Endothelial cell (in vitro differentiated cells): ENCODE results near the gene FAR2. TPM values are rescaled to one million over a fixed set of nuclear protein-coding genes. Genes with fewer than 3 reads are reported as not detected.
A peak's percentile ranks its signal among the peaks of the same experiment; 100 is the strongest.

Source experiments
- DNase-seq: peaks from one replicate; pipeline ENCODE4 v3.0.0; 2021; ENCODE audit warnings: low spot score
- H3K27ac Mint-ChIP-seq: one replicate; pipeline ENCODE4 v1.8.0; 2021; ENCODE audit warnings: mixed read lengths, inconsistent platforms; ENCODE audit not compliant: unreplicated experiment
- H3K27me3 Mint-ChIP-seq: one replicate; pipeline ENCODE4 v1.8.0; 2021; ENCODE audit warnings: mild to moderate bottlenecking, moderate library complexity, mixed read lengths, inconsistent platforms; ENCODE audit not compliant: unreplicated experiment
- H3K36me3 Mint-ChIP-seq: one replicate; pipeline ENCODE4 v1.8.0; 2021; ENCODE audit warnings: mild to moderate bottlenecking, low read depth, mixed read lengths, inconsistent platforms; ENCODE audit not compliant: unreplicated experiment
- H3K4me1 Mint-ChIP-seq: one replicate; pipeline ENCODE4 v1.8.0; 2021; ENCODE audit warnings: mild to moderate bottlenecking, mixed read lengths, inconsistent platforms; ENCODE audit not compliant: unreplicated experiment
- H3K4me3 Mint-ChIP-seq: one replicate; pipeline ENCODE4 v1.8.0; 2021; ENCODE audit warnings: mild to moderate bottlenecking, mixed read lengths, inconsistent platforms; ENCODE audit not compliant: unreplicated experiment
- H3K9me3 Mint-ChIP-seq: one replicate; pipeline ENCODE4 v1.8.0; 2021; ENCODE audit warnings: mixed read lengths, inconsistent platforms; ENCODE audit not compliant: unreplicated experiment
- total RNA-seq: library from RNA; stranded (reverse); fragmentation: NEBNext Ultra II Directional; extraction: Animal tissue kit (Norgen Biotek cat#: 25700); gene quantifications from one replicate; pipeline ENCODE4 v1.2.1, GENCODE V29; 2021; ENCODE audit not compliant: unreplicated experiment
- TF ChIP-seq, protein P1 (sequence below): fragments of 200-600 bp; sonication (generic); IDR thresholded peaks from one replicate; pipeline ENCODE4 v1.5.0; 2021; ENCODE audit warnings: antibody characterized with exemption; ENCODE audit not compliant: unreplicated experiment

Gene FAR2
- total RNA-seq, 1 donor from 2014 or later, result 104 TPM

GRCh38 chr12:29201746-29202145, 52.7 kb downstream of the FAR2 start:
- H3K9me3 Mint-ChIP-seq, result no peaks in the 10 kb centered on the region
- TF ChIP-seq, protein P1, sequence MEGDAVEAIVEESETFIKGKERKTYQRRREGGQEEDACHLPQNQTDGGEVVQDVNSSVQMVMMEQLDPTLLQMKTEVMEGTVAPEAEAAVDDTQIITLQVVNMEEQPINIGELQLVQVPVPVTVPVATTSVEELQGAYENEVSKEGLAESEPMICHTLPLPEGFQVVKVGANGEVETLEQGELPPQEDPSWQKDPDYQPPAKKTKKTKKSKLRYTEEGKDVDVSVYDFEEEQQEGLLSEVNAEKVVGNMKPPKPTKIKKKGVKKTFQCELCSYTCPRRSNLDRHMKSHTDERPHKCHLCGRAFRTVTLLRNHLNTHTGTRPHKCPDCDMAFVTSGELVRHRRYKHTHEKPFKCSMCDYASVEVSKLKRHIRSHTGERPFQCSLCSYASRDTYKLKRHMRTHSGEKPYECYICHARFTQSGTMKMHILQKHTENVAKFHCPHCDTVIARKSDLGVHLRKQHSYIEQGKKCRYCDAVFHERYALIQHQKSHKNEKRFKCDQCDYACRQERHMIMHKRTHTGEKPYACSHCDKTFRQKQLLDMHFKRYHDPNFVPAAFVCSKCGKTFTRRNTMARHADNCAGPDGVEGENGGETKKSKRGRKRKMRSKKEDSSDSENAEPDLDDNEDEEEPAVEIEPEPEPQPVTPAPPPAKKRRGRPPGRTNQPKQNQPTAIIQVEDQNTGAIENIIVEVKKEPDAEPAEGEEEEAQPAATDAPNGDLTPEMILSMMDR, result no peak
- no peak for DNase-seq
- peaks cover 21% of the 10 kb centered on the region for H3K4me1 Mint-ChIP-seq
- no peak overlapping the region for H3K27ac Mint-ChIP-seq
- peaks cover 36% of the 10 kb centered on the region for H3K36me3 Mint-ChIP-seq
- peaks cover 2% of the 10 kb centered on the region for H3K27me3 Mint-ChIP-seq
- no peak overlapping the region for H3K4me3 Mint-ChIP-seq

GRCh38 chr12:29204521-29204920, 55.4 kb downstream of the FAR2 start:
- DNase-seq, result no peak
- peaks cover 40% of the 10 kb centered on the region for H3K4me1 Mint-ChIP-seq
- no peak overlapping the region for H3K4me3 Mint-ChIP-seq
- H3K27ac Mint-ChIP-seq, result no peak overlapping the region
- TF ChIP-seq, protein P1, result no peak
- H3K27me3 Mint-ChIP-seq, result peaks cover 2% of the 10 kb centered on the region
- peaks cover 35% of the 10 kb centered on the region for H3K36me3 Mint-ChIP-seq
- no peaks in the 10 kb centered on the region for H3K9me3 Mint-ChIP-seq

- Mint-ChIP-seq H3K36me3 (peaks cover 24% of the 10 kb centered on the region), H3K4me3 (no peak overlapping the region), H3K9me3 (no peaks in the 10 kb centered on the region), H3K27ac (peak overlapping the region; percentile 77), H3K27me3 (no peaks in the 10 kb centered on the region), H3K4me1 (peaks cover 35% of the 10 kb centered on the region)
- no peak for DNase-seq
- TF ChIP-seq, protein P1, result no peak
These were observed 58.0 kb downstream of the FAR2 start for GRCh38 chr12:29207120-29207519.

GRCh38 chr12:29208060-29208459, 59.0 kb downstream of the FAR2 start:
- Mint-ChIP-seq H3K9me3 (no peaks in the 10 kb centered on the region), H3K4me3 (no peak overlapping the region), H3K27ac (no peak overlapping the region), H3K4me1 (peaks cover 35% of the 10 kb centered on the region), H3K27me3 (no peaks in the 10 kb centered on the region), H3K36me3 (peaks cover 15% of the 10 kb centered on the region)
- no peak for DNase-seq
- TF ChIP-seq, protein P1, result no peak

DNA sequence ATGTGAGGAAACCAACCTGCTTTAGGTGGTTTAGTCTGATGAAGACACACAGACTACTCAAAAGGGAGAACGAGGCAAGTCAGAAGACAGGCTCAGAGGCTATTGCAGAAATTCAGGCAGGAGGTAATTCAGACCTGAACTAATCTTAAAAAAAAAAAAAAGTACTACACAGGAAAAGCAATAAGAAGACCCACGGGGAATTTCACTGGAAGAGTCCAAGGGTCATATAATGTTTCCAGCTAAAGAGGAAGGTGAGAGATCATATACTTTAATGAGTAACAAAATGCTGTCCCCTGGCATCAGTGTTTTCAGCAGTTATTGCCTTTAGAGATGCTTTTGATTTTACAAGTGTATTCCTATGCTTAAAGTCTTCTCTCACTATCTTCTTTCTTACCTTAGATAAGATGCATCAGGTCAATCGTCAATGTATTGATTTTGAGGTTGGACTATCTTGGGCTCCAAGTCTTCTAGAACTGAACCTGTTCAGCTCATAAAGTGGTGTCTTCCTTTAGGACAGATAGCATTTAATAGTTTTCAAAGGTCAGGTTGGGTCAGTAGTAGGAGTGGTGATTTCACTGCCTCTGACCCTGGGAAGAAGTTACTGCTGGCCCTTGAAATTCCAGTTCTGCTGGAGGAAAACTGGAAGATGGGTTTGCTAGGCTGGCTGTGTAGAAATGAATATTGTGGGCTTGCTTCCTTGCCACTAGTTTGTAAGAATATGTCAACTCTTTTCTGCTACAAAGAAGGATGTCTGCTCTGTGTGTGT, 60.0 kb downstream of the FAR2 start:
- Mint-ChIP-seq H3K27me3 (no peaks in the 10 kb centered on the region), H3K4me1 (peaks cover 34% of the 10 kb centered on the region), H3K27ac (no peak overlapping the region), H3K4me3 (peak overlapping the region; percentile 56), H3K9me3 (no peaks in the 10 kb centered on the region), H3K36me3 (peaks cover 14% of the 10 kb centered on the region)
- TF ChIP-seq, protein P1, result no peak
- DNase-seq, result no peak
